IMR-90 (cell line): ENCODE measurements around the gene GPR39. TPM values are rescaled to one million over a fixed set of nuclear protein-coding genes. Genes with fewer than 3 reads are reported as not detected.

ENCODE experiments used
- ATAC-seq: fragments of 200-7000 bp; cut with Tn5 transposase; 2 replicates; pipeline ENCODE4 v1.9.1; 2020; ENCODE audit warnings: low read depth, mild to moderate bottlenecking, moderate library complexity
- BruUV-seq: library from RNA; stranded (reverse); fragments of 400-500 nt; replicated peaks from 2 replicates; lab custom pipeline; 2021; lab: Mats Ljungman, UMichigan
- CTCF ChIA-PET: fragments of 300-600 bp; formaldehyde crosslinking; extraction: SDS; loops from one replicate; lab custom pipeline; 2021; ENCODE audit warnings: antibody characterized with exemption; lab: Yijun Ruan, JAX
- POLR2A ChIA-PET: fragments of 300-600 bp; sonication (Branson Sonifier 250); formaldehyde crosslinking; loops from one replicate; lab custom pipeline; 2022; ENCODE audit warnings: antibody characterized with exemption; ENCODE audit not compliant: unreplicated experiment; lab: Charles Lee
- DNase-seq: peaks from one replicate; pipeline ENCODE4 v3.0.0; 2013
- H2AFZ ChIP-seq: replicated peaks from 2 replicates; pipeline ENCODE3; 2013; ENCODE audit warnings: low read length, mild to moderate bottlenecking; ENCODE audit not compliant: poor library complexity
- H2AK5ac ChIP-seq: 2 replicates; pipeline ENCODE4 v1.6.1; 2013; ENCODE audit warnings: low read depth, low read length, inconsistent platforms
- H2AK9ac ChIP-seq: replicated peaks from 2 replicates; pipeline ENCODE3; 2013; ENCODE audit warnings: mild to moderate bottlenecking, low read depth, low read length, moderate library complexity; ENCODE audit not compliant: poor library complexity
- H2BK120ac ChIP-seq: 2 replicates; pipeline ENCODE4 v1.6.1; 2013; ENCODE audit warnings: low read depth, low read length, inconsistent platforms
- H2BK15ac ChIP-seq: 3 replicates; pipeline ENCODE4 v1.6.1; 2013; ENCODE audit warnings: low read depth, low read length, inconsistent platforms
- H2BK20ac ChIP-seq: 2 replicates; pipeline ENCODE4 v1.6.1; 2013; ENCODE audit warnings: low read depth, mild to moderate bottlenecking, inconsistent platforms, low read length, moderate library complexity
- H2BK5ac ChIP-seq: 2 replicates; pipeline ENCODE4 v1.6.1; 2013; ENCODE audit warnings: mild to moderate bottlenecking, low read depth, low read length, inconsistent platforms; ENCODE audit not compliant: poor library complexity, severe bottlenecking
- H3K14ac ChIP-seq: replicated peaks from 2 replicates; pipeline ENCODE4 v1.6.1; 2013; ENCODE audit warnings: low read depth, low read length, inconsistent platforms
- H3K18ac ChIP-seq: 2 replicates; pipeline ENCODE4 v1.6.1; 2013; ENCODE audit warnings: low read depth, low read length, control low read depth
- H3K23ac ChIP-seq: 2 replicates; pipeline ENCODE4 v1.6.1; 2013; ENCODE audit warnings: low read depth, low read length, inconsistent platforms
- H3K27ac ChIP-seq: 2 replicates; pipeline ENCODE4 v1.5.1; 2013; ENCODE audit warnings: mild to moderate bottlenecking, control low read depth, low read length; ENCODE audit not compliant: insufficient read depth
- H3K27me3 ChIP-seq: 2 replicates; pipeline ENCODE4 v1.6.1; 2013; ENCODE audit warnings: low read length; ENCODE audit not compliant: control insufficient read depth, insufficient read depth
- H3K36me3 ChIP-seq: 2 replicates; pipeline ENCODE4 v1.6.1; 2013; ENCODE audit warnings: low read length, mixed read lengths; ENCODE audit not compliant: control insufficient read depth, insufficient read depth
- H3K4ac ChIP-seq: 2 replicates; pipeline ENCODE4 v1.6.1; 2013; ENCODE audit warnings: low read depth, low read length, inconsistent platforms
- H3K4me1 ChIP-seq: 2 replicates; pipeline ENCODE4 v1.6.1; 2013; ENCODE audit warnings: low read length, mixed read lengths; ENCODE audit not compliant: control insufficient read depth, insufficient read depth
- H3K4me2 ChIP-seq: 2 replicates; pipeline ENCODE4 v1.6.1; 2013; ENCODE audit warnings: low read depth, mild to moderate bottlenecking, control low read depth, low read length, moderate library complexity
- H3K4me3 ChIP-seq: 2 replicates; pipeline ENCODE4 v1.5.1; 2013; ENCODE audit warnings: low read depth, mild to moderate bottlenecking, control low read depth, low read length, moderate library complexity; ENCODE audit not compliant: insufficient read depth
- H3K56ac ChIP-seq: 2 replicates; pipeline ENCODE4 v1.6.1; 2013; ENCODE audit warnings: low read length, inconsistent platforms; ENCODE audit not compliant: insufficient read depth; ENCODE audit errors: extremely low read depth
- H3K79me1 ChIP-seq, 2 experiments: 2 replicates each; pipeline ENCODE4 v1.6.1; 2013; ENCODE audit warnings: low read length in 2 of 2, inconsistent platforms in 1 of 2, low read depth in 1 of 2
- H3K9ac ChIP-seq: 2 replicates; pipeline ENCODE4 v1.6.1; 2013; ENCODE audit warnings: low read depth, low read length, control low read depth
- H3K9me1 ChIP-seq: 2 replicates; pipeline ENCODE4 v1.6.1; 2013; ENCODE audit warnings: low read length, inconsistent platforms; ENCODE audit not compliant: insufficient read depth
- H3K9me3 ChIP-seq: 2 replicates; pipeline ENCODE4 v1.6.1; 2013; ENCODE audit warnings: low read length; ENCODE audit not compliant: control insufficient read depth, insufficient read depth
- H4K20me1 ChIP-seq: 2 replicates; pipeline ENCODE4 v1.6.1; 2013; ENCODE audit warnings: low read length, inconsistent platforms; ENCODE audit not compliant: insufficient read depth
- H4K5ac ChIP-seq: 2 replicates; pipeline ENCODE4 v1.6.1; 2013; ENCODE audit warnings: mild to moderate bottlenecking, low read depth, low read length, control low read depth
- H4K8ac ChIP-seq, 2 experiments: 2 replicates each; pipeline ENCODE4 v1.6.1; 2013; ENCODE audit warnings: low read depth in 2 of 2, low read length in 2 of 2, control low read depth in 1 of 2, inconsistent platforms in 1 of 2
- H4K91ac ChIP-seq: 2 replicates; pipeline ENCODE4 v1.6.1; 2013; ENCODE audit warnings: low read depth, low read length, inconsistent platforms; ENCODE audit not compliant: insufficient read depth
- BHLHE40 ChIP-seq: fragments of 150-350 bp; IDR thresholded peaks from 2 replicates; pipeline ENCODE4 v1.6.1; 2016; ENCODE audit warnings: mild to moderate bottlenecking, low read depth, low read length
- CEBPB ChIP-seq: IDR thresholded peaks from 2 replicates; pipeline ENCODE4 v1.6.1; 2012; ENCODE audit warnings: low read depth, low read length, improper control_type of control experiment
- MAFK ChIP-seq: IDR thresholded peaks from 2 replicates; pipeline ENCODE4 v1.6.1; 2012; ENCODE audit warnings: low read depth, low read length, improper control_type of control experiment
- MAZ ChIP-seq: IDR thresholded peaks from 2 replicates; pipeline ENCODE4 v1.6.1; 2012; ENCODE audit warnings: low read depth, mild to moderate bottlenecking, low read length, improper control_type of control experiment, moderate library complexity, borderline replicate concordance
- MXI1 ChIP-seq: IDR thresholded peaks from 2 replicates; pipeline ENCODE4 v1.6.1; 2012; ENCODE audit warnings: low read depth, mild to moderate bottlenecking, low read length, moderate library complexity, borderline replicate concordance
- NFE2L2 ChIP-seq: fragments of 150-350 bp; IDR thresholded peaks from 2 replicates; pipeline ENCODE4 v1.6.1; 2016; ENCODE audit warnings: low read depth, mild to moderate bottlenecking, low read length
- RCOR1 ChIP-seq: IDR thresholded peaks from 2 replicates; pipeline ENCODE4 v1.6.1; 2012; ENCODE audit warnings: mild to moderate bottlenecking, low read length, improper control_type of control experiment; ENCODE audit not compliant: insufficient replicate concordance
- RFX5 ChIP-seq: IDR thresholded peaks from 2 replicates; pipeline ENCODE4 v1.8.0; 2012; ENCODE audit warnings: low read depth, mild to moderate bottlenecking, low read length, moderate library complexity
- SMC3 ChIP-seq: fragments of 150-350 bp; IDR thresholded peaks from 2 replicates; pipeline ENCODE4 v1.6.1; 2016; ENCODE audit warnings: low read depth, mild to moderate bottlenecking, antibody characterized with exemption, low read length, moderate library complexity
- USF2 ChIP-seq: fragments of 150-350 bp; IDR thresholded peaks from 2 replicates; pipeline ENCODE4 v1.6.1; 2017; ENCODE audit warnings: mild to moderate bottlenecking, antibody characterized with exemption, low read length, low read depth
- dilution Hi-C: fragments of 300-500 bp; cut with HindIII; formaldehyde crosslinking; loops from one replicate; pipeline ENCODE4 v1.14.3; 2018; ENCODE audit warnings: low sequenced_read_pairs; ENCODE audit not compliant: unreplicated experiment
- in situ Hi-C: fragments of 300-500 bp; cut with MboI; formaldehyde crosslinking; loops from 3 replicates; pipeline ENCODE4 v1.14.3; 2019; ENCODE audit warnings: low sequenced_read_pairs, inconsistent platforms, mixed read lengths
- intact Hi-C: fragments of 100-400 bp; cut with micrococcal nuclease; formaldehyde crosslinking; loops from 2 replicates; pipeline ENCODE4 v1.10.0; 2022
- polyA plus RNA-seq, 3 experiments: library from polyadenylated mRNA; depleted of rRNA; stranded (reverse); fragments of >200 nt; gene quantifications; 2 replicates each; pipeline ENCODE4 v1.2.3, GENCODE V29; 2012; ENCODE audit warnings: low replicate concordance in 1 of 3
- total RNA-seq: library from RNA; depleted of rRNA; stranded (reverse); fragments of >200 nt; gene quantifications from 2 replicates; pipeline ENCODE4 v1.2.3, GENCODE V29; 2012

Gene GPR39
- total and polyA plus RNA-seq, 2 of the 4 experiments (the other 2 are of a cell fraction): 4.4 to 9.0 TPM

DNA sequence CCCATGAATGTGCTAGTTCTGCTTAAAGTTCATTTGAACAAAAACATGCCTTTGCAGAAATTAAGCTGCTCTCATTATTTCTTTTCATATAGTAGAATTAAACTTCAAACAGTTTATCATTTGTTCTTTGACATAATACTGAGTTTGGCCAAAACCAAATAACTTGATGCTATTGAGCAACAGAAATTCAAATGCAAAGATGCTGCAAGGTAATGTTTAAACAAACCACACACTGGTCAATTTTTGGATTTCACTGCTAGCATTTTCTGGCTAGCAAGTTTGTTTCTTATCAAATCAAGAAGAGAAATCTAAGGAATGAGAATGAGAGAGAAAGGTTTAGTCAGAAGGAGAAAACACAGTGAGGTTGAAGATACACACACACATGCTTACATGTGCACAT lies 173.4 kb downstream of the GPR39 start:
- in situ Hi-C loops: no loop called here
- POLR2A ChIA-PET: no interaction called here

More for the DNA sequence above, 173.4 kb downstream of the GPR39 start:
- no peaks in the 10 kb centered on the region for H3K9me3 ChIP-seq
- H3K27ac ChIP-seq: no peak overlapping the region
- no peak overlapping the region for H3K4me3 ChIP-seq
- H3K4ac ChIP-seq: no peak overlapping the region
- CTCF ChIA-PET: no interaction called here
- H3K79me1 ChIP-seq: no peaks in the 10 kb centered on the region
- no peak overlapping the region for H4K8ac ChIP-seq
- no peak overlapping the region for H2AK5ac ChIP-seq
- BruUV-seq: no TSS peak
- H3K18ac ChIP-seq: no peak overlapping the region
- H2AFZ ChIP-seq: no peak overlapping the region
- H2BK5ac ChIP-seq: no peak overlapping the region
- H4K5ac ChIP-seq: no peak overlapping the region
- H4K91ac ChIP-seq: no peak overlapping the region
- intact Hi-C loops: no loop called here
- H3K9ac ChIP-seq: no peak overlapping the region
- H3K9me1 ChIP-seq: no peaks in the 10 kb centered on the region
- no peaks in the 10 kb centered on the region for H3K36me3 ChIP-seq
- dilution Hi-C loops: no loop called here
- no peak overlapping the region for H2AK9ac ChIP-seq
- H3K56ac ChIP-seq: no peak overlapping the region
- no peaks in the 10 kb centered on the region; the same call in 1 of the 2 replicates for H4K20me1 ChIP-seq
- H3K23ac ChIP-seq: no peak overlapping the region
- no peak for DNase-seq
- H2BK120ac ChIP-seq: no peak overlapping the region
- no peak overlapping the region for H2BK15ac ChIP-seq
- H2BK20ac ChIP-seq: no peak overlapping the region
- H3K4me1 ChIP-seq: no peaks in the 10 kb centered on the region
- H3K4me2 ChIP-seq: no peak overlapping the region
- no peak for TF ChIP-seq USF2
- TF ChIP-seq MAFK: no peak
- TF ChIP-seq MAZ: no peak
- TF ChIP-seq CEBPB: no peak
- no peak for TF ChIP-seq RFX5
- no peak for TF ChIP-seq SMC3
- TF ChIP-seq BHLHE40: no peak
- no peak for TF ChIP-seq MXI1
- TF ChIP-seq NFE2L2: no peak
- no peak for TF ChIP-seq RCOR1
- peaks cover 22% of the 10 kb centered on the region for H3K27me3 ChIP-seq
- H3K14ac ChIP-seq: no peak overlapping the region
- no peak for ATAC-seq
